ENCODE results near the gene LDAF1. TPM values are rescaled to one million over a fixed set of nuclear protein-coding genes. Genes with fewer than 3 reads are reported as not detected.
A peak's percentile ranks its signal among the peaks of the same experiment; 100 is the strongest.

Gene LDAF1
- total RNA-seq, 2 donors from 2014 or later, result 4.9 to 32.4 TPM

DNA sequence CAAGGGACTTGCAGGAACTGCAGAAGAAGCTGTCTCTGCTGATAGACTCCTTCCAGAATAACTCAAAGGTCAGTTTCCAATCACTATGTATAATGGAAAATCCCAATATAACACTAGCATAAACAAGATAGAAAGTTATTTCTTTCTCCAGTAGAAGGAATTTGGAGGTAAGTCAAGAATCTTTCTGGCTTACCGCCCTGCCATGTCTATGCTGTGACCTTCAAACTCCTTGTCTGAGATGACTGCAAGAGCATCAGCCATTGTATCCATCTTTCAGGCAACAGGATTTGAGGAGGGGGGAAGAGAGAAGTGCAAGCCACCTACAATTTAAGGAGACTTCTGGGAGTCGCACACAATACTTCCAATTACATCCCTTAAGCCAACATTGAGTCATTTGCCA lies 2.7 kb downstream of the LDAF1 start:
- DNase-seq (no peak), ATAC-seq (no peak)
- H3K36me3 ChIP-seq (replicated peaks in 1 of 2; ENCODE audit: insufficient read depth in 1 of 2, low read depth in 2 of 2), result peaks cover 0 to 3% of the 10 kb centered on the region in 2 donors
- H3K4me1 ChIP-seq, result peaks cover 42% of the 10 kb centered on the region
- H3K27me3 ChIP-seq, result no peaks in the 10 kb centered on the region
- TF ChIP-seq, protein P1, sequence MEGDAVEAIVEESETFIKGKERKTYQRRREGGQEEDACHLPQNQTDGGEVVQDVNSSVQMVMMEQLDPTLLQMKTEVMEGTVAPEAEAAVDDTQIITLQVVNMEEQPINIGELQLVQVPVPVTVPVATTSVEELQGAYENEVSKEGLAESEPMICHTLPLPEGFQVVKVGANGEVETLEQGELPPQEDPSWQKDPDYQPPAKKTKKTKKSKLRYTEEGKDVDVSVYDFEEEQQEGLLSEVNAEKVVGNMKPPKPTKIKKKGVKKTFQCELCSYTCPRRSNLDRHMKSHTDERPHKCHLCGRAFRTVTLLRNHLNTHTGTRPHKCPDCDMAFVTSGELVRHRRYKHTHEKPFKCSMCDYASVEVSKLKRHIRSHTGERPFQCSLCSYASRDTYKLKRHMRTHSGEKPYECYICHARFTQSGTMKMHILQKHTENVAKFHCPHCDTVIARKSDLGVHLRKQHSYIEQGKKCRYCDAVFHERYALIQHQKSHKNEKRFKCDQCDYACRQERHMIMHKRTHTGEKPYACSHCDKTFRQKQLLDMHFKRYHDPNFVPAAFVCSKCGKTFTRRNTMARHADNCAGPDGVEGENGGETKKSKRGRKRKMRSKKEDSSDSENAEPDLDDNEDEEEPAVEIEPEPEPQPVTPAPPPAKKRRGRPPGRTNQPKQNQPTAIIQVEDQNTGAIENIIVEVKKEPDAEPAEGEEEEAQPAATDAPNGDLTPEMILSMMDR (IDR thresholded peaks at IDR 0.05), result no peak
- no peak for TF ChIP-seq POLR2A (IDR thresholded peaks at IDR 0.05)
- no peak overlapping the region for H3K4me3 ChIP-seq
- intact Hi-C loops (cut with DNase I), result no loop called here
- 59 to 61% methylated on average over 2 of the region's 2 CpGs for WGBS, 2 donors
- no peaks in the 10 kb centered on the region for H3K9me3 ChIP-seq
- H3K27ac ChIP-seq, result no peak overlapping the region

DNA sequence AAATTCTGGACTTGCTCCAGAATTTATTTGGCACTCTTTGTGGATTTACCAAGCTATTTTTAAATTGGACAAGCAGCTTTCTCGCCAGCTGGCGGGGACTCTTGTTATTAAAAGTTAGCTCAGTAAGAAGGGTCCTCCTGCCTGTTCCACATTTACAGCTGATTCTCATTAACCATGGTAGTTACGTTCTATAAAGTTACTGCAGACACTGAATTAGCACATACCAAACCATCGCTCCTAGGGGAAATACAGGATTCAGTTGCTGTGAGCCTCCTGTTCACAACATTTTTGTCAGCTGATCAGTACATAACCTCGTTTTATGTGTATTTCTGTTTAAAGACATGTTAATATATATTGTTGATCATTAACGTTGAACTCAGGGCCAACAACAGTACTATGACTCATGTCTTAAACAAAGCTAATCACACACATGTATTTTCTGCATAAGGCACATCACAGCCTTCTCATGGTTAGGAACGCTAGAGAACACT lies 4.2 kb downstream of the LDAF1 start:
- Histone ChIP-seq H3K27ac (peak overlapping the region in 3 of 4 donors; percentile 29 to 62 (median 41)), H3K4me3 (no peak overlapping the region), H3K27me3 (no peaks in the 10 kb centered on the region), H3K36me3 (replicated peaks in 1 of 2; ENCODE audit: insufficient read depth in 1 of 2, low read depth in 2 of 2) (peaks cover 0 to 3% of the 10 kb centered on the region in 2 donors), H3K4me1 (peaks cover 40% of the 10 kb centered on the region), H3K9me3 (no peaks in the 10 kb centered on the region)
- no peak for TF ChIP-seq POLR2A (IDR thresholded peaks at IDR 0.05)
- TF ChIP-seq, protein P1 (IDR thresholded peaks at IDR 0.05), result no peak
- WGBS, 2 donors, result 14 to 17% methylated on average over 7 of the region's 7 CpGs
- ATAC-seq (no peak), DNase-seq (peak; percentile 18 to 67 (median 50))
- intact Hi-C loops (cut with DNase I), result no loop called here

DNA sequence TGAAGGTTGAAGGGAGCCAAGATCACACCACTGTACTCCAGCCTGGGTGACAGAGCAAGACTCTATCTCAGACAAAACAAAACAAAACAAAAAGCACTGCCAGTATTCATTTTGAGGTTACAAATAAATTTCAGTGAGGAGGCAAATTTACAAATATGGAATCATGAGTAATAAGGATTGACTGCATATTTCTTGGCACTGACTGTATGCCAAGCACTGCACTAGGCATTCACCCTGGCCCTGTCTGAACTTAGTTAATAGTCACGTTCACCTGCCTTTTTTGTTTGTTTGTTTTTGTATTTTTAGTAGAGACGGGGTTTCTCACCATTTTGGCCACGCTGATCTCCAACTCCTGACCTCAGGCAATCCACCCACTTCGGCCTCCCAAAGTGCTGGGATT lies 5.1 kb downstream of the LDAF1 start:
- 71 to 79% methylated on average over 4 of the region's 4 CpGs for WGBS, 2 donors
- intact Hi-C loops (cut with DNase I), result no loop called here
- H3K9me3 ChIP-seq, result no peaks in the 10 kb centered on the region
- TF ChIP-seq, protein P1 (IDR thresholded peaks at IDR 0.05), result no peak
- no peak for TF ChIP-seq POLR2A (IDR thresholded peaks at IDR 0.05)
- H3K27ac ChIP-seq, result peak overlapping the region in 2 of 4 donors; percentile 38 to 46
- H3K36me3 ChIP-seq (replicated peaks in 1 of 2; ENCODE audit: insufficient read depth in 1 of 2, low read depth in 2 of 2), result peaks cover 0 to 3% of the 10 kb centered on the region in 2 donors
- DNase-seq, result no peak
- H3K27me3 ChIP-seq, result no peaks in the 10 kb centered on the region
- ATAC-seq, result no peak
- no peak overlapping the region for H3K4me3 ChIP-seq
- H3K4me1 ChIP-seq, result peaks cover 33% of the 10 kb centered on the region

DNA sequence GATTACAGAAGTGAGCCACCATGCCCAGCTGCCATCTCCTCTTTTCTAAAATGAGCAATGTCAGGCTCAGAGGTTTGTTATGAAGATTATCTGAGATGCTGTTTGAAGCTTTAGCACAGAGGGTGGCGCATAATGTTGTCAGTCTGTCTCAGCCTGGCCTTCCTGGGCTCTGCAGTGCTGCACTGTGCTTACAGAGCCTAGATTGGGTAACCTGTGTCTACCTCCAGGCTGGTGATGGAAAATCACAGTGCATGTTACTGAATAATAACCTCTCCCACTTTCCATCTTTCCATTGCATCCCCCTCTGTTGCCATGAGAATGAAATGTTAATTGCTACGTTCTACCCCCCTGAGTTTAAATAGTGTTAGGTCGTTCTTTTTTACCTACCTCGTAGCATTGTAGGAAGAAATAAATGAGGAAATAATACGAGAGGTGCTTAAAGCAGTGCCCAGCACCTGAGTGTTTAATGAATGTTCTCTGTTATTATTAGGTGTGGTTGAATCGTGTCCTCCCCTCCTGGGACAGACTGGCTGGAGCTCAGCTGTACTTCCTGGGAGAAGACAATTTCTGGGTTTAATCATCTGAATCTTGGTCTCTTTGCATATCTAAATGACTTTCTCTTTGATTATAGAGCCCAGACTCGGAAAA lies 6.2 kb downstream of the LDAF1 start:
- Histone ChIP-seq H3K4me3 (no peak overlapping the region), H3K9me3 (no peaks in the 10 kb centered on the region), H3K27ac (no peak overlapping the region), H3K36me3 (replicated peaks in 1 of 2; ENCODE audit: insufficient read depth in 1 of 2, low read depth in 2 of 2) (peaks cover 0 to 3% of the 10 kb centered on the region in 2 donors), H3K4me1 (peaks cover 26% of the 10 kb centered on the region), H3K27me3 (no peaks in the 10 kb centered on the region)
- DNase-seq (no peak), ATAC-seq (peak; percentile 24)
- TF ChIP-seq, protein P1 (IDR thresholded peaks at IDR 0.05), result no peak
- TF ChIP-seq POLR2A (IDR thresholded peaks at IDR 0.05), result no peak
- 91 to 92% methylated on average over 7 of the region's 7 CpGs for WGBS, 2 donors
- intact Hi-C loops (cut with DNase I), result no loop called here

DNA sequence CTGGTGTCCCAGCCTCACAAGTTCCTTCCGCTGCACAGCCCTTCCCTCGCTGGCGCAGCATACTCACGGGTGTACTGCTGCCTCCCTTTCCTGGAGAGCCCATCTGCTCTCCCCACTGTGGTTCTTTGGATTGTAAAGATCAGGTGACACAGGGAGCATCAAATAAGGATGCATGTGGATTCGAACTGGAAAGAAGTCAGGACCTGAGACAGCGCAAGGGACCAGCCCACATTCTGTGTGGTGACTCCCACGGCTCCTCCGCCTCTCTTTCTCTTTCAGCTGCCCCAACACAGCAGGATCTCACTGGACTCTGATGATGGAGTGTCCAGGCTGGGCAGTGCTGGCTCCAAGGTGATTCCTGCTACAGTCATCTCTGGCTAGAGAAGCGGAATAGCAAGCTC lies 8.1 kb downstream of the LDAF1 start:
- Histone ChIP-seq H3K27ac (no peak overlapping the region), H3K4me3 (no peak overlapping the region), H3K36me3 (replicated peaks in 1 of 2; ENCODE audit: insufficient read depth in 1 of 2, low read depth in 2 of 2) (peaks cover 0 to 8% of the 10 kb centered on the region in 2 donors), H3K4me1 (peaks cover 18% of the 10 kb centered on the region), H3K27me3 (no peaks in the 10 kb centered on the region), H3K9me3 (no peaks in the 10 kb centered on the region)
- DNase-seq (no peak), ATAC-seq (no peak)
- intact Hi-C loops (cut with DNase I), result no loop called here
- TF ChIP-seq POLR2A (IDR thresholded peaks at IDR 0.05), result no peak
- TF ChIP-seq, protein P1 (IDR thresholded peaks at IDR 0.05), result no peak
- WGBS, 2 donors, result 90 to 91% methylated on average over 9 of the region's 9 CpGs
